GM18907 (cell line): ENCODE results near the gene FOXO4.

ENCODE experiments used
- ATAC-seq: cut with Tn5 transposase; IDR thresholded peaks from one replicate; pipeline ENCODE4 v1.9.1; 2021; ENCODE audit warnings: mild to moderate bottlenecking, moderate library complexity; ENCODE audit not compliant: unreplicated experiment

FOXO4 gene

DNA sequence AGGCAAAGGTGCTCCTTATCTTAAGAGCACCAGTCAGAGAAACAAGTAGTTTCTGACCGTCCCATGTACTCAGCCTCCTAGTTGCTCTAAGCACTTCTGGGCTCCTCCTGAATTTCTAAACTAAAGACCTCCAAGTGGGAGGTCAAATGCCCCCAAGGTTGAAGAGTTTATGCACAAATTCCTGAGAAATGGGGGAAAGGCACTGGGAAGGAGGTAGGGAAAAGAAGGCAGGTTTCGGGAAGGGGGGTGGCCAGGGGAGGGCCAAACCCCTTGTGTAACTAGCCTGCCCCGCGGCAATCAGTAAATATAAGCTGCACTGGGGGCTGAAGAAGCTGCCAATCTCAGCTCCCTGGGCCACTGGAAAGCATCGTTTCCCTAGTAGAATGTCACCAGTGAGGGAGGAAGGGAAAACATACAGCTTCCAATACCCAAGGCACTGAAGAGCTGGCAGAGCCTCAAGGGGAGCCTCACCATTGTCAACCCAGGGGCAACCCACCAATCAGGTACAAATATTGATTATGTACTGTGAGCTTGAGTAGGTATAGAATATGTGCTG, 3.4 kb downstream of the FOXO4 start:
- no peak for ATAC-seq

DNA sequence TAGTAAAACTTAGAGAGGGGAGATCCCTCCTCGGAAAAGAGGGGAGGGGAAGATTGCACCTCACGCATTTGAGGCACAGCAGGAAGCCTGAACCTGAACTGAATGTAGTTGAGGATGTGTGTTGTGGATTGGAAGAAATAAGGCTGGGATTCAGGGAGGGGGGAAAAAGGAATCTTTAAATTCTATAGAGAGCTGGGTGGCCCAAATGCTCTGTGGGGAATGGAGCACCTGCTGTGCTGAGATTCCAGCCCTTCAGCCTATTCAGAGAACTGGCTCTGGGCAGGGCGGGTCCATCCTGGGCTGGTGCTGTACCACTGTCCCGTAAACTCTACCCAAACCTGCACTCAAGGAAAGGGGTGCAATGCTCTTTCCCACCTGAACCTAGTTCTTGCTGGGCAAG, 4.1 kb downstream of the FOXO4 start:
- no peak for ATAC-seq

DNA sequence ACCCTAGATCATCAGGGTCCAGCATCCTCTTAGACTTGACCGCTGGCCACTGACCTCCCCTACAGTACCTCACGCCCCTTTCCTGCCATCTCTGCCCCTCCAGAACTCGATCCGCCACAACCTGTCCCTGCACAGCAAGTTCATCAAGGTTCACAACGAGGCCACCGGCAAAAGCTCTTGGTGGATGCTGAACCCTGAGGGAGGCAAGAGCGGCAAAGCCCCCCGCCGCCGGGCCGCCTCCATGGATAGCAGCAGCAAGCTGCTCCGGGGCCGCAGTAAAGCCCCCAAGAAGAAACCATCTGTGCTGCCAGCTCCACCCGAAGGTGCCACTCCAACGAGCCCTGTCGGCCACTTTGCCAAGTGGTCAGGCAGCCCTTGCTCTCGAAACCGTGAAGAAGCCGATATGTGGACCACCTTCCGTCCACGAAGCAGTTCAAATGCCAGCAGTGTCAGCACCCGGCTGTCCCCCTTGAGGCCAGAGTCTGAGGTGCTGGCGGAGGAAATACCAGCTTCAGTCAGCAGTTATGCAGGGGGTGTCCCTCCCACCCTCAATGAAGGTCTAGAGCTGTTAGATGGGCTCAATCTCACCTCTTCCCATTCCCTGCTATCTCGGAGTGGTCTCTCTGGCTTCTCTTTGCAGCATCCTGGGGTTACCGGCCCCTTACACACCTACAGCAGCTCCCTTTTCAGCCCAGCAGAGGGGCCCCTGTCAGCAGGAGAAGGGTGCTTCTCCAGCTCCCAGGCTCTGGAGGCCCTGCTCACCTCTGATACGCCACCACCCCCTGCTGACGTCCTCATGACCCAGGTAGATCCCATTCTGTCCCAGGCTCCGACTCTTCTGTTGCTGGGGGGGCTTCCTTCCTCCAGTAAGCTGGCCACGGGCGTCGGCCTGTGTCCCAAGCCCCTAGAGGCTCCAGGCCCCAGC, 5.2 kb downstream of the FOXO4 start:
- ATAC-seq = no peak

DNA sequence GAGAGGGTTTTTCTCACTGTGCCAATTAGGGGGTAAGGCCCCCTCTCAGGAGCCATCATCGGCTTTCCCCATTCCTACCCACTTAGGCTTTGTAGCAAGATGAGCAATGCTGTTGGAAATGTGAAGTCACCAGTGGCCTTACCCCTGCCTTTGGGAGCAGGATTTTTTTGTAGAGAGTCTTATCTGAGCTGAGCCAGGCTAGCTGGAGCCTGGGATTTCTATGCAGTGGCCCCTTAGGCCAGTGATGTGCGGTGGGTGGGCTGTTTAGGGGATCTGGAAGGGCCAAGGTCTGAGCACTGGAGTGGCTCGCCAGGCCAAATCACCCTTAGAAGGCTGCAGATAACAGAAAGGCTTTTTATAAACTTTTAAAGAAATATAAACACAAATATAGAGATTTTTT, 6.6 kb downstream of the FOXO4 start:
- ATAC-seq = no peak

DNA sequence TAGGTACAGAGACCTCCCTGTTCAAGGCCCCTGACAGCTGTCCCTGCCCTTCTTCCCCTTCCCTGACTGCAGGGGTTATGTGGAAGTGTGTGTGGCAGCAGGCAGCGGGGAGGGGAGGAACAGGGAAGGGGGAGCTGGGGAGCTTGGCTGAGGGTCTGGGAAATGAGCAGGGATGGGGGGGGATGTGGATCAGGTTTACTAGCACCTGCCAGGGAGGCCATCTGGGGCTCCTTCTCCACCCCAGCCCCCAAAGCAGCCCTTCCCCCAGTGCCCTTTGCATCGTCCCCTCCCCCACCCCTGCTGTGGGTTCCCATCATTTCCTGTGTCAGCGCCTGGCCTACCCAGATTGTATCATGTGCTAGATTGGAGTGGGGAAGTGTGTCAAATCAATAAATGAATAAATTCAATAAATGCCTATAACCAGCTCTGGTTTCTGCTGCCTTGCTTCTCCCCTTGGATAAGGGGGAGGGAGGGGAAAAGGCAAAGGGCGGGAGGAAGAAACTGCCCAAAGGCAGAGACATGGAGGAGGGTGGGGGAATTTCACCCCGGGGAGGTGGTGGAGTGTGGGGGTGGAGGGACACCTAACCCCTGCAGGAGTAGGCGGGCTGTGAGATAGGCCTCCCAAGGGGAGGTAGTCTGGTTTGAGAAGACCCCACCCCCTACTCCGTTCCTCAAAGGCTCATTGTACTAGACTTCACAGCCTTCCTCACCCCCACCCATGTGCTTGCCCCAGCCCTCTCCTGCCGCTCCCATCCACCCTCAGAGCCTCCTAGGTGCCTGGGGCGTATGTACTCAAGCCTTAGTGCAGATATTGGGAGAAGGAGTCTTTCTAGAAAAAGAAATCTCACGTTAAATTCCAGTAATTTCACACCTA, 7.7 kb downstream of the FOXO4 start:
- peak; percentile 53 for ATAC-seq

DNA sequence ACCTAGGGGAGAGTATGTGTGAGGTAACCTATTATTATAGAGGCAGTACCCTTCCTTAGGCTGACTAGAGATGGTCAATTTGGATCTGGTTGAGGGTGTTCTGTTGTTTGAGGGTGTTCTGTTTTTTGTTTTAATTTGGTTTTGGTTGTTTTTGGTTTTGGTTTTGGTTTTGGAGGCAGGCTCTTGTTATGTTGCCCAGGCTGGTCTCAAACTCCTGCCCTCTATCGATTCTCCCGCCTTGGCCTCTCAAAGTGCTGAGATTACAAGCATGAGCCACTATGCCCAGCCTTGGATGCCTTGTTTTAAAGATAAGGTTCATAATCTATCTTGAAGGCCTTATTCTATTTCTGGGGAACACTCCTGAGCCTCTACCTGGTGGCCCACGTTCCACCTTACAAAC, 10.0 kb downstream of the FOXO4 start:
- ATAC-seq = no peak

DNA sequence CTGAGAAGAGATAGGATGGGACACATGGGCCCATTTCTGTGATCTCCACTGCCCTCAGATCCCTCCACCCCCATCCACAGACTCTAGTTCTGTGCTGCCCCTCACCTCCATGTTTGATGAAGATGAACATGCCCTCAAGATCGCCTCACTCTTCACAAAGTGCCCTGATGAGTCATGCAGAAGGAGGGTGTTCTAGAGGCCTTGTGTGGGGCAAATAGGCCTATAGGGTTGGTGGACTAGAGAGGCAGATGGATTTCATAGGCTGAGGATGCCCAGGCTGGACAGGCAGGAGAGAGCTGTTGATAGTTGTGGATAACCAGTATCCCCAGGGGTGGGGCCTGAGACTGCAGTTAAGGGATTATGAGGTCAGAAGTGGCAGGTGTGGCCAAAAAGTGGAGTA, 10.8 kb downstream of the FOXO4 start, which contains the start of gene CXorf65:
CXorf65 (minus strand) TSS at position 314 of the 400 bp plus-strand sequence; CDS start at position 130, 184 bp downstream.
- ATAC-seq = no peak

DNA sequence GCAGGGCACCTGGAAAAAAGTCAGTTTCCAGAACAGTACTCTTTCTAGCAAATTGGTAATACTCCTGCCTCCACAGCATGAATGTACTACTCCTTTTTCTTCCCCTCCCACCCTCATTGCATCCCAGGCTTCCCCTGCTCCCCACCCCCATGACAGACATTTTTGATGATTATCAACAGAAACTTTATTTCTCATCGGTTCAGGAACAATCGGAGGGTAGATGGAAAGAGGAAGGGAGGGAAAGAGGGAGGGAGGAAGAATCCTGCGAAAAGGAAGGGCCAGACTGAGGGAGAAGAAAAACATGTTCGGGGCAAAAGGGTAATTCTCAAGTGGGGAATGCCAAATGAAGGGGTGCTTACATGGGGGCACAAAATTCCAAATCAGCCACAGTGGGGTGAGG, 11.6 kb downstream of the FOXO4 start:
- ATAC-seq = no peak

DNA sequence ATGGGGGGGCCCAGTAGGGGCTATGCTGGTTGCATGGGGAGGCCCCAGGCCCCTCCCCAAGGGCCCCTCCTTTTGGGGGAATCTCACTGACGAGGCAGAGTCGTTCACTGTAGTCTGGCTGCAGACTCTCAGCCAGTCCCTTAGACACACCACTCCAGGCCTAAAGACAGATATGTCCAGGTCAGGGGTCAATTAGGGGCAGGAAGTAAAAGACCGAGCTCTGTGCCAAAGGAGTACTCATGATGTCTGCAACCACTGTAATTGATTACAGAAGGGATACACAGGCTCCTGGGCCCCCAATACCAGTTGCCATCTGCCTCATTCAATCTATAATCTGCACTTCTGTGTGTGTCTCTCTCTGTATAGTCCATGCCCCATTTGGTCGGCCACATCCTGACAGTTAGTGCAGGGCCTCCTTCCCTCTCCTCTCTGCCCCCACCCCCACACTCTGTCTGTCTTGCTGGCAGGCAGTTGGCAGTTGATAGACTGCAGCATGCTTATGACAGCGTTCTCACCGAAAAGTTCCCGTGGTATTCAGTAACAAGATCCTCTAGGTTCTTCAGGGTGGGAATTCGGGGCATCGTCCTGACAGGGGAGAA, 12.2 kb downstream of the FOXO4 start:
- no peak for ATAC-seq

DNA sequence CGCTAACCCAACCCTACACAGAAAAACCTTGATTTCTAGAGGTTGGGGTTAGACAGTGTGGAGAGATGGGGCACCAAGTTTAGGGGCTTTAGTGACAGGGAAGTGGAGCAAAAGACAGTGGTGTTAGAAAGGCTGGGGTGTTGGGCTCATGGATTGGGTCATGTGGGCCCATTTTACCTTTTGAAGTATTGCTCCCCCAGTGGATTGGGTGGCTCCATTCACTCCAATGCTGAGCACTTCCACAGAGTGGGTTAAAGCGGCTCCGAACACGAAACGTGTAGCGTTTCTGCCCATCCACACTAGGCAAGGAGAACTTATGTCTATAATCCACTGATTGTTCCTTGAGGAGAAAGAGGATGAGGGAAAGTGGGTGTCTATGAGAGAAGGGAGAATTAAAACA, 13.4 kb downstream of the FOXO4 start:
- ATAC-seq = no peak

DNA sequence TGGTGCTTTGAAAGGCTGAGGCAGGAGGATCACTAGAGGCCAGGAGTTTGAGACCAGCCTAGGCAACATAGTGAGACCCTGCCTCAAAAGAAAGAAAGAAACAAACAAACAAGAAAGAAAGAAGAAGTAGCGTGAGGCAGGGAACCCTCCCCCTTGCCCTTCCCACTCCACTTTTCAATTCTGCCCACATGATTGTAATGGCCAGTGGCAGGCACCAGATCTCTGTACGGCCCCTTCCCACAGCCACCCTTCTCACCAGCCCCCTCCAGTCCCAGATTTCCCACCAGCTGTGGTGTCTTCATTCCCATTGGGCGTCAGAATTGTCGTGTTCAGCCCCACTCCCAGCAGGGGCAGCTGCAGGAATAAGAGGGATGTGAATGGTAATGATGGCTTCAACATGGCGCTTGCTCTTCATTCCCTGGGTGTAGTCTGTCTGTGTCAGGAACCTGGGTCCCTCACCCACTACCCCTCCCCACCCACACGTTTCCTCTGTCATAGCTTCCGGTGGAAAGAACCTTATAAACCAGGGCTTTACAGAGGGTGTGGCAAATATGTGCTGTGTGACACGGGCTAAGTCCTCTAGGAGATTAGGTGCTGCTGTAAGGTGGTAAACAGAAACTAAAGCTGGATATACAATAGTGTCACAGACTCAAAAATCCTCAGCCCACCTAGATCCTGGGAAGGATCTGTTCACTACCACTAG, 15.6 kb downstream of the FOXO4 start, which contains the start of gene IL2RG:
IL2RG (minus strand) TSS at position 437 of the 703 bp plus-strand sequence; CDS start at position 399, 38 bp downstream.
- peak; percentile 88 for ATAC-seq

DNA sequence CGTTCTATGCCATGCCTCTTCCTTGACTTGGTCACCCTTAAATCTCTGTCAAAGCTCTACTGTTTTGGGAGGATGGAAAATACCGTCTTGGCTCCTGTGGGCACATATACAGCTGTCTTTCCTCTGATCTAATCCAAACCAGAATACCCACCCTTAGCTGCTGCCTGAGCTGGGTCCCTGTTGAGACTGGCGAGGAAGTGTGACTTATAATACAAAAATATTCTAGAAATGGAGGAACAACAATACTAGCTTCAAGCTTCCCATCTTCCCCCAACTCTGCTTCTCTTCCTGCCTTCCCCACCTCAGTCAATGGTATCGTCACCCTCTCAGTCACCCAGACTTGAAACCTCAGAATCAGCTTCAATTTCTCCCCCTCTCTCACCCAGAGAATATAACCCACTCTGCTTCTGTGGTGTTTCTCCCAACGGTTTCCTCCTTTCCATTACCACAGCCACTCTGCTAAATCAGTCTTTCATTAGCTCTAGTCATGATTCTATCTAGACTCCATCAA, 16.3 kb downstream of the FOXO4 start:
- ATAC-seq = peak; percentile 29

DNA sequence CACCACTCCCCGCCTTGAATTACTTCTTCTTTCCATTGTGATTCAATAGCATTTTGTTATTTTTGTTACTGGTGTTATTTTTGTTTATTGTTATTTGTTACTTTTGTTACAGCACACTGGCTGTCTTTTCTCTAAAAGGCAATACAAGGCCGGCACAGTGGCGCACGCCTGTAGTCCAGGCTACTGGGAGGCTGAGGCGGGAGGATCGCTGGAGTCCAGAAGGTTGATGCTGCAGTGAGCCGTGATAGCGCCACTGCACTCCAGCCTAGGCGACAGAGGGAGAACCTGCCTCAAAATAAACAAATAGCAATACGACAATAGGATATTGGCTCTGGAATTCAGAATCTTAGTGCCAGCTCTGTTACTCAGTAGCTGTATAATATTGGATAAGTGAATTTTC, 21.7 kb downstream of the FOXO4 start:
- no peak for ATAC-seq

DNA sequence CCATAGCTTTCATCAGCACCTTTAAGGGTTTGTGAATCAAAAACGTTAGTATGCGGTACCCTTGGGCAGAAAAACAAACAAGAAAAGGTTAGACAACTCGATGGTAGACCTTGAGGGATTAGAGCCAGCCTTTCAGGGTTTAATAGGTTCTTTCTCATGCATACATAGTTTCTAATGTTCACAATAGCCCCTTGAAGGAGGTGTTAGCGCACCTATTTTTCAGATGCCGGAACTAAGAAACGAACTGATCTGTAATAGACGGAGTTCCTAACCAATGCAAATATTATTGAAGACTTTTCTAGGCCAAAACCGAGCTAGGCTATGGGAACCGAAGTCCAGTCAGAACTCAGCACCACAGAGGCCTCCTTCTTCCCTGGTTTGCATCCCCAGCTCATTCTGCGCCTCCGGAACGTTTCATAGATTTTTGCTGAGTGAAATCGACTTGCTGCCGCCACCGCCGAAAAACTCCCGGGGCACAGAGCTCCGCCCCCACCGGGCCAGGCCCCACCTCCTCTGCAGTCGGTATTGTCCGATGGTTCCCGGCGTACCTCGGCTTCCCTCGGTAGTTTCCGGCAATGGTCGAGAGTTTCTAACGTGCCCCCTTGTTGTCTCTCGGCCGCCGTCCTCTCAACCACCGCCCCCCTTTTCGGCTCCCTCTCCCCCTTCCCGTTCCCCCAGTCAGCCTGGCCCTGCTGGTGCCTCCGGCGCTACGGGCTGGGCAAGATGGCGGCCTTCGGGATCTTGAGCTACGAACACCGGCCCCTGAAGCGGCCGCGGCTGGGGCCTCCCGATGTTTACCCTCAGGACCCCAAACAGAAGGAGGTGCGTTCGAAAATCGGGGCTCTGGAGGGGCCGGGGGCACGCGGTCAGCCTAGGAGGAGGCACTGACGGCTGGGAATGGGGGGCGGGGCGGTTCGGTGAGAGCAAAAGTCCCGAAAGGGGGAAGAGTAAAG, 22.7 kb downstream of the FOXO4 start, which contains the start of gene MED12:
MED12 (plus strand) TSS at position 565 of the 953 bp plus-strand sequence; CDS start at position 724, 159 bp downstream.
- ATAC-seq = peak; percentile 91

DNA sequence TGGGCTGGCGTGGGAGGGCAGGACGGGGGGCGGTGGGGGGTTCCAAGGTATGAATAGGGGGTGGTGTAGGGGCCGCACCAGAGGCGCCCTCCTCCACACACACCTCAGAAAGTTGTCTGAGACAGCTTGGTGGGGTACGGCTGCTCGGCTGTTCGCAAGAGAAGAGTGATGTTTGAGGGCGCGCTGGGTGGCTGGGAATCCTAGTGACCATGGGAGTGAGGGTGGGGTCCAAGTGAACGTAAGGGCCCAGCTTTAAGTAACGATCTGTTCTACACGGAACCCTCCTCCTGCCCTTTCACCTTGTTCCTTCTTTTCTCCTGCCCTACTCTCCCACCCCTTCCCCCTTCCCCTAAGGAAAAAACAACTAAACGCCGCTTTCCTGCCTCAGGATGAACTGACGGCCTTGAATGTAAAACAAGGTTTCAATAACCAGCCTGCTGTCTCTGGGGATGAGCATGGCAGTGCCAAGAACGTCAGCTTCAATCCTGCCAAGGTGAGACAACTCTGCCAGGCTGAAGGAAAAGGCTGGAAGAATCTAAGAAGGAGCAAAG, 23.4 kb downstream of the FOXO4 start:
- ATAC-seq = peak; percentile 25

DNA sequence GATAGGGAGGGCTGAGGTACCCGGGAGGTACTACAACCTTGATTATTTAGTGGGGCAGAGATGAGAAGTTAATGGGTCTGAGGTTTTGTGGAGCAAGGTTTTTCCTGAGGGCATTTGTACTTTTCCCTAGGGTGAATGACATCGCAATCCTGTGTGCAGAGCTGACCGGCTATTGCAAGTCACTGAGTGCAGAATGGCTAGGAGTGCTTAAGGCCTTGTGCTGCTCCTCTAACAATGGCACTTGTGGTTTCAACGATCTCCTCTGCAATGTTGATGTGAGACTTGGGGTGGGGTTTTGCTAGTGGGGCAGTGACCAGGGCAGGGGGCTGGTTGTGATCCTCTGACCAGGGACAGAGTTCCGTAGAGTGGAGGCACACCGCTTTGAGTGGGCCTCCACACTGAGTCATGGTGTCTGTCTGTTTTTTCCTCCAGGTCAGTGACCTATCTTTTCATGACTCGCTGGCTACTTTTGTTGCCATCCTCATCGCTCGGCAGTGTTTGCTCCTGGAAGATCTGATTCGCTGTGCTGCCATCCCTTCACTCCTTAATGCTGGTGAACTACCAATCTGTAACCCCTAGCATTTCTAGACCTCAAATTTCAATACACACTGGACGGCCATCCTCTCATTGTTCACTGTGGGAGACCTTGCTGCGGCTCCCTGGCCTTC, 32.6 kb downstream of the FOXO4 start:
- ATAC-seq = no peak

DNA sequence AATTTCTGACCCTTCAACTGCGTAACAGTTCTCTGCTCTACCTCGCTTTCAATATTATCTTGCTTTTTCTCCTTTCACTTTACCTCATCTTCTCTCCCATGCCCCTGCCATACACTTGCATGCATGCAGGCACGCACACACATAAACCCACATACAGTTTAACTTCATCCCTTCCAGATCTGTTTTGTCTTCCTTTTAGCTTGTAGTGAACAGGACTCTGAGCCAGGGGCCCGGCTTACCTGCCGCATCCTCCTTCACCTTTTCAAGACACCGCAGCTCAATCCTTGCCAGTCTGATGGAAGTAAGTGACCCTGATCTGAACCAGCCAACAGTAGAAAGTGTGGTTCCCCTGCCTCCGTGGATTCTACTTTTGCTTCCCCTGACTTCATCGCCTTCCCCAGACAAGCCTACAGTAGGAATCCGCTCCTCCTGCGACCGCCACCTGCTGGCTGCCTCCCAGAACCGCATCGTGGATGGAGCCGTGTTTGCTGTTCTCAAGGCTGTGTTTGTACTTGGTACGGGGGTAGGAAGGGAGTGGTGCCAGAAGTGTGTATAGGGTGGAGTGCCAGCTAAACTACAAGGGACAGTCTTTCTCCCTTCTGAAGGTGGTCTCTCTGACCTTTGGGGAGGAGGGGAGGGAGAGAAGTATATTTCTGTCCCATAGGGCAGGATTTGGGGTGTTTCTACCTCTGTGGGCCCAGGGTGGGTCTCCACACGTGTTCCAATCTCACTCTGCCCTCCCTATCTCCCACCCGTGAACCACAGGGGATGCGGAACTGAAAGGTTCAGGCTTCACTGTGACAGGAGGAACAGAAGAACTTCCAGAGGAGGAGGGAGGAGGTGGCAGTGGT, 33.5 kb downstream of the FOXO4 start:
- peak; percentile 82 for ATAC-seq
